OCI-LY1 (cell line): ENCODE data around the gene UBE2R2.

Experiments used
- EZH2 ChIP-seq: fragments of 200-600 bp; sonication (generic), shearing (Covaris generic); IDR thresholded peaks from 2 replicates; pipeline ENCODE4 v1.8.0; 2017; ENCODE audit warnings: borderline replicate concordance, mixed run types, mild to moderate bottlenecking, antibody characterized with exemption, low read length, moderate library complexity, mixed read lengths
- TF ChIP-seq, protein P1 (sequence below): fragments of 200-600 bp; sonication (generic), shearing (Covaris generic); IDR thresholded peaks from 2 replicates; pipeline ENCODE4 v1.5.1; 2017; ENCODE audit warnings: mild to moderate bottlenecking, antibody characterized with exemption, low read length, moderate library complexity, mixed read lengths

- TF ChIP-seq, protein P1, sequence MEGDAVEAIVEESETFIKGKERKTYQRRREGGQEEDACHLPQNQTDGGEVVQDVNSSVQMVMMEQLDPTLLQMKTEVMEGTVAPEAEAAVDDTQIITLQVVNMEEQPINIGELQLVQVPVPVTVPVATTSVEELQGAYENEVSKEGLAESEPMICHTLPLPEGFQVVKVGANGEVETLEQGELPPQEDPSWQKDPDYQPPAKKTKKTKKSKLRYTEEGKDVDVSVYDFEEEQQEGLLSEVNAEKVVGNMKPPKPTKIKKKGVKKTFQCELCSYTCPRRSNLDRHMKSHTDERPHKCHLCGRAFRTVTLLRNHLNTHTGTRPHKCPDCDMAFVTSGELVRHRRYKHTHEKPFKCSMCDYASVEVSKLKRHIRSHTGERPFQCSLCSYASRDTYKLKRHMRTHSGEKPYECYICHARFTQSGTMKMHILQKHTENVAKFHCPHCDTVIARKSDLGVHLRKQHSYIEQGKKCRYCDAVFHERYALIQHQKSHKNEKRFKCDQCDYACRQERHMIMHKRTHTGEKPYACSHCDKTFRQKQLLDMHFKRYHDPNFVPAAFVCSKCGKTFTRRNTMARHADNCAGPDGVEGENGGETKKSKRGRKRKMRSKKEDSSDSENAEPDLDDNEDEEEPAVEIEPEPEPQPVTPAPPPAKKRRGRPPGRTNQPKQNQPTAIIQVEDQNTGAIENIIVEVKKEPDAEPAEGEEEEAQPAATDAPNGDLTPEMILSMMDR, result no peak
- TF ChIP-seq EZH2, result no peak
Observed at GRCh38 chr9:33861917-33862453, 45.0 kb downstream of the UBE2R2 start.
